SK-N-SH treated with all-trans-retinoic acid at 6 μM for 48 hours (cell line): ENCODE results near the gene CCSER1.

ENCODE experiments used
- ATAC-seq: fragments of 200-7000 bp; cut with Tn5 transposase; 3 replicates; pipeline ENCODE4 v1.9.1; 2020; ENCODE audit warnings: mild to moderate bottlenecking, moderate library complexity
- ARNTL ChIP-seq: fragments of 450-650 bp; formaldehyde crosslinking; IDR thresholded peaks from 2 replicates; pipeline ENCODE4 v1.5.0; 2020; ENCODE audit warnings: low read depth, mild to moderate bottlenecking, moderate library complexity, borderline replicate concordance
- BACH2 ChIP-seq: fragments of 250-450 bp; sonication (Bioruptor Pico); IDR thresholded peaks from 2 replicates; pipeline ENCODE4 v1.9.0; 2021; ENCODE audit warnings: mild to moderate bottlenecking, borderline replicate concordance
- CSDC2 ChIP-seq: fragments of 250-450 bp; sonication (Bioruptor Pico); IDR thresholded peaks from 2 replicates; pipeline ENCODE4 v1.5.0; 2020; ENCODE audit warnings: mild to moderate bottlenecking, moderate library complexity
- ESRRG ChIP-seq: fragments of 250-450 bp; sonication (Bioruptor Pico); IDR thresholded peaks from 2 replicates; pipeline ENCODE4 v1.6.1; 2021; ENCODE audit warnings: mild to moderate bottlenecking
- GLIS3 ChIP-seq: fragments of 250-450 bp; sonication (Bioruptor Pico); IDR thresholded peaks from 2 replicates; pipeline ENCODE4 v1.5.0; 2020; ENCODE audit warnings: mild to moderate bottlenecking, moderate library complexity
- ISL1 ChIP-seq: fragments of 250-450 bp; sonication (Bioruptor Pico); IDR thresholded peaks from 2 replicates; pipeline ENCODE4 v2.1.2; 2022; ENCODE audit warnings: mild to moderate bottlenecking, moderate library complexity
- PPARA ChIP-seq: fragments of 250-450 bp; sonication (Bioruptor Pico); IDR thresholded peaks from 2 replicates; pipeline ENCODE4 v1.5.0; 2020; ENCODE audit warnings: mild to moderate bottlenecking, borderline replicate concordance
- RARB ChIP-seq: fragments of 250-450 bp; sonication (Bioruptor Pico); IDR thresholded peaks from 2 replicates; pipeline ENCODE4 v1.8.0; 2021; ENCODE audit warnings: mild to moderate bottlenecking, moderate library complexity
- SNAI2 ChIP-seq: fragments of 250-450 bp; sonication (Bioruptor Pico); IDR thresholded peaks from 2 replicates; pipeline ENCODE4 v1.5.0; 2020; ENCODE audit warnings: mild to moderate bottlenecking, moderate library complexity
- TCF4 ChIP-seq: fragments of 250-450 bp; sonication (Bioruptor Pico); IDR thresholded peaks from 2 replicates; pipeline ENCODE4 v1.8.0; 2021; ENCODE audit warnings: mild to moderate bottlenecking, moderate library complexity, borderline replicate concordance
- TOX ChIP-seq: fragments of 250-450 bp; sonication (Bioruptor Pico); IDR thresholded peaks from 2 replicates; pipeline ENCODE4 v1.8.0; 2021; ENCODE audit warnings: mild to moderate bottlenecking, moderate library complexity, borderline replicate concordance
- ZC3H10 ChIP-seq: fragments of 250-450 bp; sonication (Bioruptor Pico); IDR thresholded peaks from 2 replicates; pipeline ENCODE4 v1.5.1; 2021; ENCODE audit warnings: mild to moderate bottlenecking, moderate library complexity
- ZFP3 ChIP-seq: fragments of 250-450 bp; sonication (Bioruptor Pico); IDR thresholded peaks from 2 replicates; pipeline ENCODE4 v1.5.0; 2020; ENCODE audit warnings: mild to moderate bottlenecking, moderate library complexity
- ZFP30 ChIP-seq: fragments of 450-650 bp; formaldehyde crosslinking; IDR thresholded peaks from 2 replicates; pipeline ENCODE4 v1.5.0; 2022; ENCODE audit warnings: mild to moderate bottlenecking, moderate library complexity
- ZNF565 ChIP-seq: fragments of 450-650 bp; formaldehyde crosslinking; conservative IDR thresholded peaks from 2 replicates; pipeline ENCODE4 v1.5.0; 2020; ENCODE audit warnings: low read depth, mild to moderate bottlenecking, moderate library complexity
- ZNF70 ChIP-seq: fragments of 450-650 bp; formaldehyde crosslinking; IDR thresholded peaks from 2 replicates; pipeline ENCODE4 v1.5.0; 2020; ENCODE audit warnings: mild to moderate bottlenecking, moderate library complexity
- ZNF8 ChIP-seq: fragments of 450-650 bp; formaldehyde crosslinking; IDR thresholded peaks from 2 replicates; pipeline ENCODE4 v1.5.0; 2020; ENCODE audit warnings: mild to moderate bottlenecking, moderate library complexity
- TF ChIP-seq, protein P1 (sequence below): fragments of 250-450 bp; sonication (Bioruptor Pico); IDR thresholded peaks from 2 replicates; pipeline ENCODE4 v1.8.0; 2021; ENCODE audit warnings: low read depth, mild to moderate bottlenecking, moderate library complexity, borderline replicate concordance
- TF ChIP-seq, protein P2 (sequence below): fragments of 250-450 bp; sonication (Bioruptor Pico); IDR thresholded peaks from 2 replicates; pipeline ENCODE4 v1.5.1; 2021; ENCODE audit warnings: mild to moderate bottlenecking, moderate library complexity
- TF ChIP-seq, protein P3 (sequence below): fragments of 250-450 bp; sonication (Bioruptor Pico); IDR thresholded peaks from 2 replicates; pipeline ENCODE4 v1.5.1; 2020; ENCODE audit warnings: low read depth, mild to moderate bottlenecking, moderate library complexity
- TF ChIP-seq, protein P4 (sequence below): fragments of 250-450 bp; sonication (Bioruptor Pico); IDR thresholded peaks from 2 replicates; pipeline ENCODE4 v1.8.0; 2020; ENCODE audit warnings: mild to moderate bottlenecking, moderate library complexity, borderline replicate concordance

Gene CCSER1

DNA sequence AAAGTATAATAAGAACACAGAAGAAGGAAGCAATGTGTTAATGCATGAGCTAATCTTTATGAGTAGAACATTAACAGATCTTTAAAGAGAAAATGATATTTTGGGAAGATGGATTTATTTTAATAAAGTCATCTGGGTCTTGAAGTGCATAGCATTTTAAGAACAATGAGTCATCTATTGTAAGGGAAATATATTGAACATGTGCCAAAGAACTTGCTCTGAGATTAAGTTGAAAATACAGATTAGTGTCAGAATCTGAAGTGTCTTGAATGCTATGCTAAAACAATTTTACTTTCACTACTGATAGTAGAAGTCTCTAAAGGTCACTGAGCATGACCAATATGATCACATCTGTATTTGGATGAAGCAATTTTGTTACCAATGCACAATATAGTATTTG, 1399.9 kb downstream of the CCSER1 start:
- no peak for ATAC-seq
- no peak for TF ChIP-seq ZFP30
- TF ChIP-seq, all 23 proteins: peak for 0

DNA sequence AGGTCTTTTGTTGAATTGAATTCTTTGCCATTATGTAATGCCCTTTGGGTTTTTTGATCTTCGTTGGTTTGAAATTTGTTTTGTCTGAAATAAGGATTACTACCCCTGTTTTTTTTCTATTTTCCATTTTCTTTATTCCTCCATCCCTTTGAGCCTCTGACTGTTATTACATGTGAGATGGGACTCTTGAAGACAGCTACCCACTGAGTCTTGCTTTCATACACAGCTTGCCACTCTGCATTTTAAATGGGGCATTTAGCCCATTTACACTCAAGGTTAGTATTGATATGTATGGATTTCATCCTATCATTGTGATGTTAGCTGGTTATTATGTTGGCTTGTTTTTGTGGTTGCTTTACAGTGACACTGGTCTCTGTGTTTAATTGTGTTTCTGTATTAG, 1440.4 kb downstream of the CCSER1 start:
- TF ChIP-seq, protein P1, sequence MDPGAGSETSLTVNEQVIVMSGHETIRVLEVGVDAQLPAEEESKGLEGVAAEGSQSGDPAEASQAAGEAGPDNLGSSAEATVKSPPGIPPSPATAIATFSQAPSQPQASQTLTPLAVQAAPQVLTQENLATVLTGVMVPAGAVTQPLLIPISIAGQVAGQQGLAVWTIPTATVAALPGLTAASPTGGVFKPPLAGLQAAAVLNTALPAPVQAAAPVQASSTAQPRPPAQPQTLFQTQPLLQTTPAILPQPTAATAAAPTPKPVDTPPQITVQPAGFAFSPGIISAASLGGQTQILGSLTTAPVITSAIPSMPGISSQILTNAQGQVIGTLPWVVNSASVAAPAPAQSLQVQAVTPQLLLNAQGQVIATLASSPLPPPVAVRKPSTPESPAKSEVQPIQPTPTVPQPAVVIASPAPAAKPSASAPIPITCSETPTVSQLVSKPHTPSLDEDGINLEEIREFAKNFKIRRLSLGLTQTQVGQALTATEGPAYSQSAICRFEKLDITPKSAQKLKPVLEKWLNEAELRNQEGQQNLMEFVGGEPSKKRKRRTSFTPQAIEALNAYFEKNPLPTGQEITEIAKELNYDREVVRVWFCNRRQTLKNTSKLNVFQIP (CRISPR knock-in tag): no peak
- TF ChIP-seq ZC3H10 (no peak), TCF4 (no peak), ESRRG (CRISPR knock-in tag) (no peak), TOX (CRISPR knock-in tag) (no peak), BACH2 (no peak), ISL1 (CRISPR knock-in tag) (no peak), PPARA (CRISPR knock-in tag) (no peak), ZNF565 (CRISPR knock-in tag) (no peak), ZNF8 (CRISPR knock-in tag) (no peak), SNAI2 (no peak), ZNF70 (no peak), ZFP30 (no peak)
- TF ChIP-seq, protein P2, sequence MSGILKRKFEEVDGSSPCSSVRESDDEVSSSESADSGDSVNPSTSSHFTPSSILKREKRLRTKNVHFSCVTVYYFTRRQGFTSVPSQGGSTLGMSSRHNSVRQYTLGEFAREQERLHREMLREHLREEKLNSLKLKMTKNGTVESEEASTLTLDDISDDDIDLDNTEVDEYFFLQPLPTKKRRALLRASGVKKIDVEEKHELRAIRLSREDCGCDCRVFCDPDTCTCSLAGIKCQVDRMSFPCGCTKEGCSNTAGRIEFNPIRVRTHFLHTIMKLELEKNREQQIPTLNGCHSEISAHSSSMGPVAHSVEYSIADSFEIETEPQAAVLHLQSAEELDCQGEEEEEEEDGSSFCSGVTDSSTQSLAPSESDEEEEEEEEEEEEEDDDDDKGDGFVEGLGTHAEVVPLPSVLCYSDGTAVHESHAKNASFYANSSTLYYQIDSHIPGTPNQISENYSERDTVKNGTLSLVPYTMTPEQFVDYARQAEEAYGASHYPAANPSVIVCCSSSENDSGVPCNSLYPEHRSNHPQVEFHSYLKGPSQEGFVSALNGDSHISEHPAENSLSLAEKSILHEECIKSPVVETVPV: no peak
- TF ChIP-seq, protein P3, sequence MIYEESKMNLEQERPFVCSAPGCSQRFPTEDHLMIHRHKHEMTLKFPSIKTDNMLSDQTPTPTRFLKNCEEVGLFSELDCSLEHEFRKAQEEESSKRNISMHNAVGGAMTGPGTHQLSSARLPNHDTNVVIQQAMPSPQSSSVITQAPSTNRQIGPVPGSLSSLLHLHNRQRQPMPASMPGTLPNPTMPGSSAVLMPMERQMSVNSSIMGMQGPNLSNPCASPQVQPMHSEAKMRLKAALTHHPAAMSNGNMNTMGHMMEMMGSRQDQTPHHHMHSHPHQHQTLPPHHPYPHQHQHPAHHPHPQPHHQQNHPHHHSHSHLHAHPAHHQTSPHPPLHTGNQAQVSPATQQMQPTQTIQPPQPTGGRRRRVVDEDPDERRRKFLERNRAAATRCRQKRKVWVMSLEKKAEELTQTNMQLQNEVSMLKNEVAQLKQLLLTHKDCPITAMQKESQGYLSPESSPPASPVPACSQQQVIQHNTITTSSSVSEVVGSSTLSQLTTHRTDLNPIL (CRISPR knock-in tag): no peak
- TF ChIP-seq, protein P4, sequence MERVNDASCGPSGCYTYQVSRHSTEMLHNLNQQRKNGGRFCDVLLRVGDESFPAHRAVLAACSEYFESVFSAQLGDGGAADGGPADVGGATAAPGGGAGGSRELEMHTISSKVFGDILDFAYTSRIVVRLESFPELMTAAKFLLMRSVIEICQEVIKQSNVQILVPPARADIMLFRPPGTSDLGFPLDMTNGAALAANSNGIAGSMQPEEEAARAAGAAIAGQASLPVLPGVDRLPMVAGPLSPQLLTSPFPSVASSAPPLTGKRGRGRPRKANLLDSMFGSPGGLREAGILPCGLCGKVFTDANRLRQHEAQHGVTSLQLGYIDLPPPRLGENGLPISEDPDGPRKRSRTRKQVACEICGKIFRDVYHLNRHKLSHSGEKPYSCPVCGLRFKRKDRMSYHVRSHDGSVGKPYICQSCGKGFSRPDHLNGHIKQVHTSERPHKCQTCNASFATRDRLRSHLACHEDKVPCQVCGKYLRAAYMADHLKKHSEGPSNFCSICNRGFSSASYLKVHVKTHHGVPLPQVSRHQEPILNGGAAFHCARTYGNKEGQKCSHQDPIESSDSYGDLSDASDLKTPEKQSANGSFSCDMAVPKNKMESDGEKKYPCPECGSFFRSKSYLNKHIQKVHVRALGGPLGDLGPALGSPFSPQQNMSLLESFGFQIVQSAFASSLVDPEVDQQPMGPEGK (CRISPR knock-in tag): no peak
- TF ChIP-seq, all 23 proteins: peak for 0

DNA sequence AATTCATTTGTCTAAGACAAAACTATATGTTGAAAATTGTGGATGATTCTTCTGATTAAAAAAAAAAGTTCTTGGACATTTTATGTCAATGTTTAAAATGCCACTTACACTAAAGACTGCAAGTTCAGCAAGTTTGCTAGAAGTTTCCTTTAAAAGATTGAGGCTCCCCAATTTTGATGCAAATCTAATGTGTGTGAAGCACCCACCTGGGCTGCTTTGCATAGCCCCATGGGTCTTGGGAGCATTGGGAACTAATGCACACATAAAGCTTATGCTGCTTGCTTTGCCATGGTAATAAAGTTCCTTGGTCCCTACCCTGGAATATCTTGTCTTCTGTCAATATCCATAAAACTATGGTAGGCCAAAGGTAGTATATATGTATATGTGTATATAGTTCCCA, 1450.7 kb downstream of the CCSER1 start:
- TF ChIP-seq, protein P4 (CRISPR knock-in tag): no peak
- TF ChIP-seq ZFP3 (CRISPR knock-in tag) (no peak), ZNF565 (CRISPR knock-in tag) (no peak)
- TF ChIP-seq, all 23 proteins: peak for 0
- ATAC-seq: no peak

More for the DNA sequence above, 1440.4 kb downstream of the CCSER1 start:
- ATAC-seq: no peak

DNA sequence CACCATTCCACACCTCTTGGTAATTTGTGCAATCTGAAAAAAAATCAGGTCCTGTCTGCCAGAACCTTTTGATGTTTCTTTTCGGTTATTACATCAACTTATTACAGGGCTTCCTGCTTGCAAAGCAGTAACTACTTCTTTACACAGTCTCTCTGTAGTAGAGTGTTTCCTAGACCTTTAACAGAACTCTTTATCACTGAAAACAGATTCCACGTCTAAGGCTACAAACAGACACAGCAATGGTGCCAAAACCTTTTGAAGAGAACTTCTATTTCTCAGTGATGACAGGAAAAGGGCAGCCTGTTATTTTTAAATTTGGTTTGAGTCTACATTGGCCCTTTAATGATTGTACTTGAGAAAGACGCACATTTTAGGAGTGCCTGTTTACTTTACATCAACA, 1463.1 kb downstream of the CCSER1 start:
- no peak for ATAC-seq
- no peak for TF ChIP-seq ZC3H10

DNA sequence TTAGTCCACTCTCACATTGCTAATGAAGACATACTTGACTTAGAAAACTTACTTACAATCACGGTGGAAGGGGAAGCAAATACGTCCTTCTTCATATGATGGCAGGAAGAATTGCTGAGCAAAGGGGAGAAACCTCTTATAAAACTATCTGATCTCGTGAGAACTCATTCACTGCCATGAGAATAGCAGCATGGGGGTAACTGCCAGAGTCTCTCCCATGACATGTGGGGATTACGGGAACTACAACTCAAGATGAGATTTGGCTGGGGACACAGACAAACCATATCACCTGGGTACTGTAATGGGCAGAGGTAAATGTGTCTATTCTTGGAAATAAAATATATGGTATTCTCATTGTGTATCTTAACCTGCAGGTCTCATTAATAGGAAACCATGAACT, 1464.9 kb downstream of the CCSER1 start:
- TF ChIP-seq ARNTL (CRISPR knock-in tag): no peak
- no peak for TF ChIP-seq CSDC2 (CRISPR knock-in tag)
- no peak for TF ChIP-seq RARB (CRISPR knock-in tag)
- no peak for TF ChIP-seq GLIS3 (CRISPR knock-in tag)
- no peak for TF ChIP-seq ZNF70
- TF ChIP-seq, protein P4 (CRISPR knock-in tag): no peak
- TF ChIP-seq, all 23 proteins: peak for 0
- ATAC-seq: no peak
